Middle frontal gyrus (tissue), 1 donor: ENCODE results near the gene DNAJC17.

ENCODE experiments used
- DNase-seq: peaks from one replicate; pipeline ENCODE4 v3.0.0-alpha.2; 2015; ENCODE audit warnings: low spot score; ENCODE audit errors: extremely low spot score

DNAJC17 gene

DNA sequence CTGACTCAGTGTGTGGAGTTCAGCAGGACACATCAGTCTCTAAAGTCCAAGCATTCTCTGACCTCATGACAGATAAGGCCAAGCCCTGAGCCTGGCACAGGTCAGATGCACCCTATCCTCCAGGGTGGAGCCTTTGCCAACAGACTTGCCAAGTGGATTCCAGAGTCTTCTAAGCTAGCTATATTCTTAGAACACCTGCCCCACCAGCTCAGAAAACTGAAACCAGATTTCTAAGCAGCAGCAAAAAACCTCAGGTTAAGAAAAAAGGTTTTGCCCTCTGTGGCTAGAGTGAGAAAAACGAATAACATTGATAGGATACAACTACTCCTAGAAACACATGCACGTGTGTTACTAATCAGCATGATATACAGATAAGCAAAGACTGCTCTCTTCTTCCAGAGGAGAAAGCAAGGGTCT, 63.8 kb downstream of the DNAJC17 start:
- no peak for DNase-seq

DNA sequence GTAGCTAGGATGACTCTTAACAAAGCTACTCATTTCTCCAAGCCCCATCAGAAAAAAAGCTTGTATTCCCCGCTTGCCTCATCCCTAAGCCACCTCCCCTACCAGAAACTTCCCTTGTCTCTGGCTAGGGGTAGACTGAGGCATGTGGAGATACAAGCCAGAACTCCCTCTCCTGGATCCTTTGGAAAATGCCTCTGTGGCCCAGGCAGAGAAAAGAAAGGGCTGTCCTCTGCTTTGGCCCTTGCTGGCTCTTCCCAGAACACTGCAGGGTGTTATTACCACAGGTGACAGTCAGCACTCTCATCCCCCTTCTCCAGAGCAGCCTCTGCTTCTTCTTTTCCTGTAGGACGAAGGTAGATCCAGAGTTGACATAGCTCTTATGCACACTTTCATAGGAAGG, 67.4 kb downstream of the DNAJC17 start:
- DNase-seq: no peak

DNA sequence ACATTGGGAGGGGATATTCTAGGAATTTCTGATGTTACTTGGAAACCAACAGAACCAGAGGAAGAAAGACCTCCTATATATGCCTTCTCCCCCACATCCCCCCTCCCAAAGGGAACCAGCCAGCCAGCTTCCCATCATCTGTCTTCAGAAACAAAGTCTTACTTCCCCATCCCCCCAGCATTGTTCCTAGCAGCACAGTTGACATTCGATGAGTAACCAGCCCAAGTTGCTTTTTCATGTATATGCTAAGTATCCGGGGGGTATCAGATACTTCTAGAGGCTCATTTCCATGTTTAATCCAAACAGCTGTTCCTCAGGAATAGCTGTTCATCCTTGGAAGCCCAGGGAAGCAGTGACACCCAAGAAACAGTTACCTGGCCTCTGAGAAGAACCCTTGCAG, 68.2 kb downstream of the DNAJC17 start:
- DNase-seq: no peak

GRCh38 chr15:40737048-40737447, 70.2 kb downstream of the DNAJC17 start:
- DNase-seq: no peak

GRCh38 chr15:40736575-40736974, 70.7 kb downstream of the DNAJC17 start:
- DNase-seq: no peak

DNA sequence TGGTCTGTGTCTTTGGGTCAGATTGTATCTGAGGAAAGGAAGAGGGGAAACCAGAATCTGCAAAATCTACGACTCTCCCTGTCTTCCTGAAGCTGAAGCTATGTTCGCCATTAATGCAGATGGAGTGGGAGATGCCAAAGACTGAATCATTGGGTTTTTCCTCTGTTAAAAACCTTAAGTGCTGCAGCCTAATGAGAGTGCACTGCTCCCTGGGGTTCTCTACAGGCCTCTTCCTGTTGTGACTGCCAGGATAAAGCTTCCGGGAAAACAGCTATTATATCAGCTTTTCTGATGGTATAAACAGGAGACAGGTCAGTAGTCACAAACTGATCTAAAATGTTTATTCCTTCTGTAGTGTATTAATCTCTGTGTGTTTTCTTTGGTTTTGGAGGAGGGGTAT, 76.2 kb downstream of the DNAJC17 start:
- no peak for DNase-seq

GRCh38 chr15:40723919-40724318, 83.4 kb downstream of the DNAJC17 start:
- no peak for DNase-seq

GRCh38 chr15:40722934-40723333, 84.3 kb downstream of the DNAJC17 start:
- DNase-seq: no peak

- no peak for DNase-seq
These were observed 84.9 kb downstream of the DNAJC17 start for GRCh38 chr15:40722354-40722753.

DNA sequence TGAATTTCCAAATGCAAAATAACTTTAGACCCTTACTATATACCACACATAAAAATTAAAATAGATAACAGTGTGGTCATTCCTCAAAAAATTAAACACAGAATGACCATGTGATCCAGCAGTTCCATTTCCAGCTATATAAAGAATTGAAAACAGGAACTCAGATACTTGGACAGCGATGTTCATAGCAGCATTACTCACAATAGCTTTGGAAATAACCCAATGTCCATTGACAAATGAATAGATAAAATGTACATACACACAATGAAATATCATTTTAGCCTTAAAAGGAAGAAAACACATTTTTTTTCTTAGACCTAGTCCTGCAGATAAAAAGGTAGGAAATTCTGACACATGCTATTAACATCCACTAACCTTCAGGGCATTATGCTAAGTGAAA, 85.6 kb downstream of the DNAJC17 start:
- DNase-seq: no peak

DNA sequence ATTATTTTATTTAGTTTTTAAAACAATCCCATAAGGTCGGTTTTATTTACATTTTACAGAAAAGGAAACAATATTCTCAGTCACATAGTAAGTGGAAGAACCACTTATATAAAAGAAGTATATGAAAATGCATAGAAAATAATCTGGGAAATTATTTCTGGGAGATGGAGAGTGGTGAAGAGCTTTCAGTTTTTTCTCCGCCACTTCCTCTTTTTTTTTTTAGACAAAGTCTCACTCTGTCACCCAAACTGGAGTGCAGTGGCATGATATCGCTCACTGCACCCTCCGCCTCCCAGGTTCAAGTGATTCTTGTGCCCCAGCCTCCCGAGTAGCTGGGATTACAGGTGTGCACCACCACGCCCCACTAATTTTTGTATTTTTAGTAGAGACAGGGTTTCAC, 91.1 kb downstream of the DNAJC17 start:
- DNase-seq: no peak
